Measurements from ENCODE around the gene L1TD1. TPM values are rescaled to one million over a fixed set of nuclear protein-coding genes. Genes with fewer than 3 reads are reported as not detected.
"Not testable (repeated sequence)": the region's sequence is repeated elsewhere in the genome, so short reads cannot be mapped to it uniquely, and the experiment has no call there.

The L1TD1 gene
- total and polyA plus RNA-seq, 12 donors: 0.16 to 1.1 (median 0.46) TPM

GRCh38 chr1:62213075-62213914 lies 18.6 kb downstream of the L1TD1 start:
- H3K4me3 ChIP-seq: no peak overlapping the region
- DNase-seq: no peak
- H3K9me3 ChIP-seq (replicated peaks in 1 of 3): no peaks in the 10 kb centered on the region
- no peaks in the 10 kb centered on the region for H3K36me3 ChIP-seq (replicated peaks in 1 of 2)
- 63 to 78% (median 69%) methylated on average over 4 to 6 of the region's 6 CpGs for WGBS, 4 donors
- intact Hi-C loops (cut with DNase I): no loop called here
- no peaks in the 10 kb centered on the region for H3K4me1 ChIP-seq (replicated peaks in 1 of 2)
- no peak overlapping the region for H3K27ac ChIP-seq
- TF ChIP-seq POLR2A (IDR thresholded peaks at IDR 0.05) (no peak), CTCF (IDR thresholded peaks at IDR 0.05) (no peak)
- H3K27me3 ChIP-seq: no peaks in the 10 kb centered on the region

- H3K9me3 ChIP-seq (replicated peaks in 1 of 3): no peaks in the 10 kb centered on the region
- no peaks in the 10 kb centered on the region for H3K4me1 ChIP-seq (replicated peaks in 1 of 2)
- H3K27me3 ChIP-seq: no peaks in the 10 kb centered on the region
- DNase-seq: peak in 1 of 7 donors; percentile 27
- 28 to 56% (median 44%) methylated on average over 2 of the region's 2 CpGs for WGBS, 4 donors
- intact Hi-C loops (cut with DNase I): no loop called here
- H3K36me3 ChIP-seq (replicated peaks in 1 of 2): no peaks in the 10 kb centered on the region
- no peak for TF ChIP-seq CTCF (IDR thresholded peaks at IDR 0.05)
- no peak overlapping the region for H3K27ac ChIP-seq
- no peak overlapping the region for H3K4me3 ChIP-seq
These were observed 24.0 kb downstream of the L1TD1 start for GRCh38 chr1:62218604-62219003.

GRCh38 chr1:62220456-62220855 lies 25.8 kb downstream of the L1TD1 start:
- intact Hi-C loops (cut with DNase I): not testable (repeated sequence)
- peak in 1 of 7 donors; percentile 25 for DNase-seq

GRCh38 chr1:62221171-62221570 lies 26.5 kb downstream of the L1TD1 start:
- DNase-seq: no peak
- Histone ChIP-seq H3K9me3 (replicated peaks in 1 of 3) (no peaks in the 10 kb centered on the region), H3K27ac (no peak overlapping the region), H3K27me3 (no peaks in the 10 kb centered on the region), H3K4me3 (no peak overlapping the region), H3K4me1 (replicated peaks in 1 of 2) (no peaks in the 10 kb centered on the region), H3K36me3 (replicated peaks in 1 of 2) (no peaks in the 10 kb centered on the region)
- 88 to 100% (median 93%) methylated on average over 1 of the region's 1 CpG for WGBS, 4 donors
- intact Hi-C loops (cut with DNase I): no loop called here
- TF ChIP-seq POLR2A (IDR thresholded peaks at IDR 0.05) (no peak), CTCF (IDR thresholded peaks at IDR 0.05) (no peak)

More at GRCh38 chr1:62220456-62220855, 25.8 kb downstream of the L1TD1 start:
- not testable (repeated sequence) for H3K27ac ChIP-seq; H3K4me1 ChIP-seq (replicated peaks in 1 of 2); H3K4me3 ChIP-seq; H3K9me3 ChIP-seq (replicated peaks in 1 of 3); H3K27me3 ChIP-seq; H3K36me3 ChIP-seq (replicated peaks in 1 of 2)
- 86 to 95% (median 94%) methylated on average over 9 of the region's 9 CpGs for WGBS, 4 donors

GRCh38 chr1:62222321-62222720 lies 27.7 kb downstream of the L1TD1 start:
- Histone ChIP-seq H3K36me3 (replicated peaks in 1 of 2) (no peaks in the 10 kb centered on the region), H3K4me3 (no peak overlapping the region), H3K4me1 (replicated peaks in 1 of 2) (no peaks in the 10 kb centered on the region), H3K9me3 (replicated peaks in 1 of 3) (no peaks in the 10 kb centered on the region), H3K27ac (no peak overlapping the region), H3K27me3 (no peaks in the 10 kb centered on the region)
- TF ChIP-seq CTCF (IDR thresholded peaks at IDR 0.05) (no peak), POLR2A (IDR thresholded peaks at IDR 0.05) (no peak)
- intact Hi-C loops (cut with DNase I): no loop called here
- peak in 1 of 7 donors; percentile 15 for DNase-seq
- 72 to 88% (median 86%) methylated on average over 8 to 9 of the region's 9 CpGs for WGBS, 4 donors

Measured in adrenal gland (tissue), 12 donors.